Neutrophil (primary cell): Measurements from ENCODE around the gene IREB2.

ENCODE experiments used
- H3K27ac ChIP-seq: fragments of 200-600 bp; sonication (generic); 2 replicates; pipeline ENCODE4 v1.5.1; 2016; ENCODE audit warnings: mild to moderate bottlenecking, moderate library complexity
- H3K27me3 ChIP-seq: fragments of 200-600 bp; sonication (generic); 2 replicates; pipeline ENCODE4 v1.6.0; 2016; ENCODE audit warnings: mild to moderate bottlenecking
- H3K36me3 ChIP-seq: fragments of 200-600 bp; sonication (generic); 2 replicates; pipeline ENCODE4 v1.5.1; 2017
- H3K4me1 ChIP-seq, 2 experiments: fragments of 200-600 bp in 1 of 2; sonication (generic) in 1 of 2; 1 replicate in 1 of 2; 2 replicates in 1 of 2; pipeline versions ENCODE4 v1.5.1 to v1.6.1; 2013 to 2016; ENCODE audit warnings: low read depth in 1 of 2, low read length in 1 of 2, mild to moderate bottlenecking in 1 of 2, moderate library complexity in 1 of 2; ENCODE audit not compliant: control insufficient read depth in 1 of 2, insufficient read depth in 1 of 2
- H3K4me3 ChIP-seq, 2 experiments: fragments of 200-600 bp in 1 of 2; sonication (generic) in 1 of 2; 1 replicate in 1 of 2; 2 replicates in 1 of 2; pipeline ENCODE4 v1.5.1; 2013 to 2016; ENCODE audit warnings: low read depth in 1 of 2, low read length in 1 of 2, mild to moderate bottlenecking in 1 of 2, moderate library complexity in 1 of 2
- H3K9me3 ChIP-seq: fragments of 200-600 bp; sonication (generic); 2 replicates; pipeline ENCODE4 v1.5.1; 2016
- CTCF ChIP-seq: fragments of 200-600 bp; sonication (generic); IDR thresholded peaks from 2 replicates; pipeline ENCODE4 v1.5.1; 2016; ENCODE audit warnings: antibody characterized with exemption

IREB2 gene

GRCh38 chr15:78437762-78438618, at the start of gene IREB2:
Gene IREB2 (plus strand): TSS chr15:78438216. CDS start chr15:78438338, 122 bp downstream.
- TF ChIP-seq CTCF: peak; percentile 26
- H3K4me3 ChIP-seq: peak within 1 kb of the TSS; percentile 83 to 90
- no peaks in the 10 kb centered on the region for H3K27me3 ChIP-seq
- peak within 1 kb of the TSS; percentile 92 for H3K27ac ChIP-seq
- H3K36me3 ChIP-seq: peaks cover 27% of the 10 kb centered on the region
- no peaks in the 10 kb centered on the region for H3K9me3 ChIP-seq
- H3K4me1 ChIP-seq: peaks cover 21 to 27% of the 10 kb centered on the region in 2 experiments

GRCh38 chr15:78388865-78389264, 49.2 kb upstream of the IREB2 start:
- H3K4me1 ChIP-seq: peaks cover 10 to 15% of the 10 kb centered on the region in 2 experiments
- H3K9me3 ChIP-seq: no peaks in the 10 kb centered on the region
- no peak for TF ChIP-seq CTCF
- H3K27ac ChIP-seq: no peak overlapping the region
- no peak overlapping the region for H3K4me3 ChIP-seq
- H3K27me3 ChIP-seq: peaks cover 12% of the 10 kb centered on the region
- H3K36me3 ChIP-seq: no peaks in the 10 kb centered on the region

GRCh38 chr15:78389322-78389721, 48.7 kb upstream of the IREB2 start:
- Histone ChIP-seq H3K4me3 (no peak overlapping the region), H3K9me3 (no peaks in the 10 kb centered on the region), H3K27ac (no peak overlapping the region), H3K36me3 (no peaks in the 10 kb centered on the region), H3K4me1 (peaks cover 10 to 15% of the 10 kb centered on the region in 2 experiments), H3K27me3 (peaks cover 12% of the 10 kb centered on the region)
- TF ChIP-seq CTCF: no peak

- TF ChIP-seq CTCF: no peak
- H3K27me3 ChIP-seq: peaks cover 12% of the 10 kb centered on the region
- no peak overlapping the region for H3K4me3 ChIP-seq
- peaks cover 10 to 15% of the 10 kb centered on the region in 2 experiments for H3K4me1 ChIP-seq
- no peaks in the 10 kb centered on the region for H3K9me3 ChIP-seq
- H3K36me3 ChIP-seq: no peaks in the 10 kb centered on the region
- no peak overlapping the region for H3K27ac ChIP-seq
Observed at GRCh38 chr15:78389738-78390137, 48.3 kb upstream of the IREB2 start.

- Histone ChIP-seq H3K4me1 (peaks cover 10 to 15% of the 10 kb centered on the region in 2 experiments), H3K27me3 (peaks cover 7% of the 10 kb centered on the region), H3K36me3 (no peaks in the 10 kb centered on the region), H3K9me3 (no peaks in the 10 kb centered on the region), H3K27ac (no peak overlapping the region), H3K4me3 (no peak overlapping the region)
- no peak for TF ChIP-seq CTCF
Observed at GRCh38 chr15:78390242-78390641, 47.8 kb upstream of the IREB2 start.
